OCI-LY7 (cell line): ENCODE measurements around the gene NDUFB4. TPM values are rescaled to one million over a fixed set of nuclear protein-coding genes. Genes with fewer than 3 reads are reported as not detected.

ENCODE experiments used
- Bru-seq: library from RNA; stranded (reverse); fragments of 400-500 nt; gene quantifications from one replicate; lab custom pipeline; 2021; lab: Mats Ljungman, UMichigan
- BruChase-seq, 2 experiments: library from RNA; stranded (reverse); fragments of 400-500 nt; gene quantifications; one replicate each; lab custom pipeline; 2021; lab: Mats Ljungman, UMichigan
- BruUV-seq: library from RNA; stranded (reverse); fragments of 400-500 nt; replicated peaks from 2 replicates; lab custom pipeline; 2021; lab: Mats Ljungman, UMichigan
- CTCF ChIA-PET: fragments of 300-600 bp; sonication (Branson Sonifier 250); formaldehyde crosslinking; loops from one replicate; lab custom pipeline; 2022; ENCODE audit warnings: antibody characterized with exemption; ENCODE audit not compliant: unreplicated experiment; lab: Charles Lee
- POLR2A ChIA-PET: fragments of 300-600 bp; sonication (Branson Sonifier 250); formaldehyde crosslinking; loops from one replicate; lab custom pipeline; 2022; ENCODE audit warnings: antibody characterized with exemption; lab: Charles Lee
- DNase-seq: peaks from one replicate; pipeline ENCODE4 v3.0.0-alpha.2; 2015; ENCODE audit warnings: low spot score
- H2AFZ ChIP-seq: fragments of 200-600 bp; sonication (generic), shearing (Covaris generic); 2 replicates; pipeline ENCODE4 v1.6.1; 2014; ENCODE audit warnings: mild to moderate bottlenecking, antibody characterized with exemption, low read length, moderate library complexity
- H3K27ac ChIP-seq: fragments of 200-600 bp; sonication (generic); 2 replicates; pipeline ENCODE4 v1.5.1; 2014; ENCODE audit warnings: mixed run types, low read depth, mild to moderate bottlenecking, moderate library complexity, low read length, inconsistent platforms; ENCODE audit not compliant: poor library complexity, severe bottlenecking
- H3K36me3 ChIP-seq: fragments of 200-600 bp; sonication (generic); 2 replicates; pipeline ENCODE4 v1.6.1; 2014; ENCODE audit warnings: mild to moderate bottlenecking, antibody characterized with exemption, low read length, moderate library complexity, mixed read lengths; ENCODE audit not compliant: insufficient read depth
- H3K4me1 ChIP-seq: fragments of 200-600 bp; sonication (generic); 2 replicates; pipeline ENCODE4 v1.5.1; 2014; ENCODE audit warnings: mild to moderate bottlenecking, low read length; ENCODE audit not compliant: insufficient read depth, poor library complexity, severe bottlenecking
- H3K4me2 ChIP-seq: fragments of 200-600 bp; sonication (generic); 2 replicates; pipeline ENCODE4 v1.6.1; 2014; ENCODE audit warnings: mild to moderate bottlenecking, low read length
- H3K4me3 ChIP-seq: fragments of 200-600 bp; sonication (generic); 2 replicates; pipeline ENCODE4 v1.5.1; 2014; ENCODE audit warnings: mild to moderate bottlenecking, low read depth, low read length; ENCODE audit not compliant: poor library complexity, severe bottlenecking
- H3K79me2 ChIP-seq: fragments of 200-600 bp; sonication (generic); 2 replicates; pipeline ENCODE4 v1.6.1; 2016; ENCODE audit warnings: low read depth, mild to moderate bottlenecking, low read length, moderate library complexity, mixed read lengths; ENCODE audit not compliant: insufficient read depth
- H3K9me2 ChIP-seq: fragments of 200-600 bp; sonication (generic); 2 replicates; pipeline ENCODE4 v1.6.1; 2016; ENCODE audit warnings: mild to moderate bottlenecking, low read length, mixed read lengths; ENCODE audit not compliant: insufficient read depth
- H3K9me3 ChIP-seq: fragments of 200-600 bp; sonication (generic); 2 replicates; pipeline ENCODE4 v1.6.1; 2014; ENCODE audit warnings: mild to moderate bottlenecking, mixed run types, low read length, mixed read lengths
- H4K20me1 ChIP-seq: fragments of 200-600 bp; sonication (generic); 2 replicates; pipeline ENCODE4 v1.6.1; 2014; ENCODE audit warnings: mild to moderate bottlenecking, antibody characterized with exemption, low read length, moderate library complexity, mixed read lengths; ENCODE audit not compliant: insufficient read depth
- CTCF ChIP-seq: fragments of 200-600 bp; sonication (generic); conservative IDR thresholded peaks from 2 replicates; pipeline ENCODE4 v1.5.1; 2014; ENCODE audit warnings: mild to moderate bottlenecking, antibody characterized with exemption, low read length, moderate library complexity, mixed read lengths
- EZH2phosphoT487 ChIP-seq: fragments of 200-600 bp; sonication (generic); IDR thresholded peaks from 2 replicates; pipeline ENCODE4 v1.6.1; 2018; ENCODE audit warnings: low read depth, borderline replicate concordance, mild to moderate bottlenecking, mixed run types, antibody characterized with exemption, low read length, moderate library complexity, mixed read lengths
- intact Hi-C: fragments of 100-400 bp; cut with micrococcal nuclease; formaldehyde crosslinking; loops from one replicate; pipeline ENCODE4 v1.10.0; 2022; ENCODE audit not compliant: unreplicated experiment
- long read RNA-seq: library from polyadenylated mRNA; stranded (forward); transcript quantifications from one replicate; pipeline ENCODE4 v2.0.0, GENCODE V29; 2022
- total RNA-seq, 2 experiments: library from RNA; depleted of rRNA in 1 of 2; stranded (reverse); fragments of >200 nt in 1 of 2; shearing (Covaris generic) in 1 of 2; gene quantifications; 2 replicates each; pipeline ENCODE4 v1.2.3, GENCODE V29; 2014 to 2022

Gene NDUFB4
- 77.3 and 130 TPM in 2 replicates for total RNA-seq (2014; rRNA removed; shearing (Covaris generic))
- 145 and 149 TPM in 2 replicates for total RNA-seq (2022)
- Bru-seq, nascent RNA, result percentile 97 among the genes with signal in this experiment
- BruChase-seq, experiment 1, labeled RNA remaining after a 6-hour chase, result percentile 96 among the genes with signal in this experiment
- BruChase-seq, experiment 2, labeled RNA remaining after a 2-hour chase, result percentile 92 among the genes with signal in this experiment
- long read RNA-seq, transcript NDUFB4-201 (3 exons, 671 nt), result major isoform, 164 of 182 reads
- long read RNA-seq, transcript NDUFB4-206 (2 exons, 425 nt), result minor isoform, 6 of 182 reads
- long read RNA-seq, partial matches to known transcripts, result 0 of 182 reads
- long read RNA-seq, other reads (novel, unspliced or antisense), result 6 of 182 reads

DNA sequence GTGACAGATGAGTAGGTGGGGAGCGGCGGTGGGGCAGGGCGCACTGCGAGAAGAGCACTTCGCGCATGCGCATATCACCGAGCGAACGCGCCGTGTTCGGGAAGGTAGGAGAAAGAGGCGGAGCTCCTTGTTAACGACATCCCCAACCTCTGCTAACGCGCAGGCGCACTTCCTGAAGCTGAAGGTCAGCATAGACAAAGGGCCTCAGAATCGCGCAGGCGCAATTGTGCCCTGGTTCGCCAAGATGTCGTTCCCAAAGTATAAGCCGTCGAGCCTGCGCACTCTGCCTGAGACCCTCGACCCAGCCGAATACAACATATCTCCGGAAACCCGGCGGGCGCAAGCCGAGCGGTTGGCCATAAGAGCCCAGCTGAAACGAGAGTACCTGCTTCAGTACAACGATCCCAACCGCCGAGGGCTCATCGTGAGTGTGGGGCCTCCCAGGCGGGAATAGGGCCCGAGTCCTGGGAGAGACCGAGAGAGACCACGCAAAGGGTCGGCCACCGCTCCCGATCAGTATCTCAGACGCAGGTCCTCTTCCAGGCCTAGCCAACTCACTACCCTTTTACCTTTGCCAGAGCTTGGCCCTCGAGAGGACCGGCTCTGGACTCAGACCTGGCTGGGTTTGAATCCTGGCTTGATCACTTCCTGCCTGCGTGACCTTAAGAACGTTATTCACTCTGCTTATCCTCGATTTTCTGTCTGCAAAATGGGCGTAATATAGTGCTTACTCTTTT, at the start of gene NDUFB4:
NDUFB4 (plus strand) TSS at position 221 of the 737 bp plus-strand sequence; CDS start at position 245, 24 bp downstream.
- intact Hi-C loops, result loop anchor here (10.0 kb wide), 2 partner anchors 199 to 501 kb away; partner anchors contain the start of gene GSK3B

GRCh38 chr3:120550546-120550945, 45.6 kb upstream of the NDUFB4 start:
- no peak for TF ChIP-seq EZH2phosphoT487
- TF ChIP-seq CTCF, result no peak
- intact Hi-C loops, result no loop called here
- Histone ChIP-seq H3K27ac (no peak overlapping the region), H3K9me2 (no peaks in the 10 kb centered on the region), H3K36me3 (no peaks in the 10 kb centered on the region), H2AFZ (no peak overlapping the region), H3K4me2 (no peak overlapping the region), H3K4me1 (no peaks in the 10 kb centered on the region), H3K79me2 (no peaks in the 10 kb centered on the region), H4K20me1 (no peaks in the 10 kb centered on the region), H3K4me3 (no peak overlapping the region), H3K9me3 (no peaks in the 10 kb centered on the region)
- ChIA-PET CTCF (no interaction called here), POLR2A (interaction anchor here (0.6 kb wide), 1 partner anchor 249 kb away, joined by 4 read pairs; no protein-coding TSS in a partner anchor)
- no peak for DNase-seq
- BruUV-seq, result no TSS peak

More for the DNA sequence above, at the start of gene NDUFB4:
- peaks cover 37% of the 10 kb centered on the region for H3K79me2 ChIP-seq
- ChIA-PET CTCF (interaction anchor here (0.6 to 1.1 kb wide), 4 partner anchors 8 to 323 kb away, joined by 3 to 6 read pairs (median 4); no protein-coding TSS in a partner anchor), POLR2A (interaction anchor here (0.6 to 2.0 kb wide), 30 partner anchors 8 to 919 kb away, joined by 3 to 12 read pairs (median 4); partner anchors contain the start of genes COX17 and LRRC58)
- DNase-seq, result peak; percentile 99
- peaks cover 42% of the 10 kb centered on the region for H3K36me3 ChIP-seq
- no peaks in the 10 kb centered on the region for H3K9me3 ChIP-seq
- H3K9me2 ChIP-seq, result no peaks in the 10 kb centered on the region
- peak within 1 kb of the TSS; percentile 61 for H3K27ac ChIP-seq
- TSS peak; percentile 78 for BruUV-seq
- TF ChIP-seq EZH2phosphoT487 (no peak), CTCF (no peak)
- H4K20me1 ChIP-seq, result peaks cover 7% of the 10 kb centered on the region; the same call in 1 of the 2 replicates
- peaks cover 16% of the 10 kb centered on the region for H3K4me1 ChIP-seq
- peak within 1 kb of the TSS; percentile 83 for H3K4me3 ChIP-seq
- H2AFZ ChIP-seq, result peak within 1 kb of the TSS; percentile 93
- H3K4me2 ChIP-seq, result peak within 1 kb of the TSS; percentile 98
